Ramos (cell line): ENCODE results near the gene SPPL3.

Experiments
- in situ Hi-C: fragments of 300-500 bp; cut with MboI; formaldehyde crosslinking; loops from one replicate; pipeline ENCODE4 v1.14.3; 2022; ENCODE audit warnings: low sequenced_read_pairs; ENCODE audit not compliant: unreplicated experiment

Gene SPPL3

GRCh38 chr12:120826335-120826734 lies 77.8 kb downstream of the SPPL3 start:
- in situ Hi-C loops = no loop called here

- in situ Hi-C loops = no loop called here
Measured at GRCh38 chr12:120825337-120825736, 78.8 kb downstream of the SPPL3 start.

GRCh38 chr12:120822832-120823503 lies 81.2 kb downstream of the SPPL3 start:
- in situ Hi-C loops = no loop called here

GRCh38 chr12:120821878-120822277 lies 82.3 kb downstream of the SPPL3 start:
- in situ Hi-C loops = no loop called here

- in situ Hi-C loops = no loop called here
Measured at GRCh38 chr12:120820884-120821510, 83.2 kb downstream of the SPPL3 start.

- in situ Hi-C loops = no loop called here
Measured at GRCh38 chr12:120818416-120818815, 85.7 kb downstream of the SPPL3 start.

GRCh38 chr12:120817559-120818330 lies 86.4 kb downstream of the SPPL3 start:
- in situ Hi-C loops = no loop called here

- in situ Hi-C loops = no loop called here
Measured at GRCh38 chr12:120816363-120816762, 87.8 kb downstream of the SPPL3 start.

DNA sequence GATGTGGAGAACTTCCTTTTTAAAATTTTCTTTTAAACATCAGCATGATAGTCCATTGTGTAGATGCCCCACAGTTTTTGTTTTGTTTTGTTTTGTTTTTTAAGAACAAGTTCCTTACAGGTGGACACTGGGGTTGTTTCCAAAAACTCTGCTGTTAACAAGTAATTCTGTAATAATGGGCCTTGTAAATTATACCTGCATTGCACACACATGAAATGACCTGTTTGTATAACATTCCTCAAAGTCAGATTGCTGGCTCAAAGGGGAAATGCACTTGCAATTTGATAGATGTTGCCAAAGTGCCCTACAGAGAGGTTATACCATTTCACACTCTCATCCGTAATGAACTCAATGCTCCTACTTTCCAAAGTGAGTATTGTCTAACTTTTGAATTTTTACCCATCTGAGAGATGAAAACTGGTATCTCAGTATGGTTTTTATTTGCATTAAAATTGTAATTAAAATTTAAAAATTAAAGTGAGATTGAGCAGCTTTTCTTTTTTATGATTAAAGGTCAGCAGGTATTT lies 89.2 kb downstream of the SPPL3 start:
- in situ Hi-C loops = no loop called here

DNA sequence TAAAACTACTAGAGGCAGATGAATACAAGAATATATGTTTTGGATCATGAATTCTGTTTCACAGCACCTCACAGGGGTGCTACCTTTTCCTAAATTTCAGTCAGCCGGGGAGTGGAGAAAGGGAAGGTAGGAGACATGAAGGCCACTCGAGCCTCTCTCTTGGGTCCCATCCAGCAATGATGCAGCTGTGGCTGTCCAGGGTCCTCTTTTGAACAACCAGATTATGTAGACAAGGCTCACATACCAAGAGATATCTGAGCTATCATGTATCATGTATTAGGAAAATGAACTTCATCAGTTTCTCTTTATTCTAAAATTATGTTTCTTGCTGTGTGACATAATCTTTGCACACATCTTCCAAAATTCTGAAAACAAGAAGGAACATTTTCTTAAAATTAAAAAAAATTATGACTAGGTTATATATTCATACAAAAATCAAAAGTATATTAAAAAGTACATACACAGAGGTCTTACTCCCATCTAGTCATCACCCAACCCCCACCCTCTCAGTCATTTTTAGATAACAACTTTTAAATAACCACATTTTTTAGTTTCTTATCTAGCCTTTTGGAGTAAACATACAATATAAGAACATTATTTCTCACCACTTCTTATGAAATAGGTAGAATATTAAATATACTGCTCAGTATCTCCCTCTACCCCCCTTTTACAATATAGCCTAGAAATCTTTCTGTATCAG lies 89.8 kb downstream of the SPPL3 start:
- in situ Hi-C loops = no loop called here

DNA sequence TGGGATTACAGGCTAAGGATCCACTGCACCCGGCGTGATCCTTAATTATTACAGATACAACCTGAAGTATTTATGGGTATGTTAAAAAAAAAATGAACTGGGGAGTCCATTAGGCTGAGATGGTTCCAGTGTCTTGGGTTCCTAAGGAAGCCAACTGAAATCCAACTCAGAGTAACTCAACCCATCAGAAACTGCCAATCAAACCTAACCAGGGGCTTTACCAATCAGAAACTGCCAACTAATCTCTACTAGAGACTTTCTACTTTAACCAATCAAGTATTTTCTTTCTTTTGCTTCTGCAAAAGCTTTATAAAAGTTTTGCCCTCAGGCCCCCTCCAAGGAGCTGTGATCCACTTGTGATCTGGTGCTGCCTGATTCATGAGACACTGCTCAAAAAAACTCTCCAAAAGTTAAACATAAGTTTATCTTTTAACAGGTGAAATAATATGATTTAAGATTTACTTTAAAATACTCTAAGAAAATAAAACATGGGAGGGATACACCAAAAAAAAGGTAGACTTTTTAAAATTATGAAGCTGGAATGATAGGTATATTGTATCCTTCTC lies 90.5 kb downstream of the SPPL3 start:
- in situ Hi-C loops = no loop called here

DNA sequence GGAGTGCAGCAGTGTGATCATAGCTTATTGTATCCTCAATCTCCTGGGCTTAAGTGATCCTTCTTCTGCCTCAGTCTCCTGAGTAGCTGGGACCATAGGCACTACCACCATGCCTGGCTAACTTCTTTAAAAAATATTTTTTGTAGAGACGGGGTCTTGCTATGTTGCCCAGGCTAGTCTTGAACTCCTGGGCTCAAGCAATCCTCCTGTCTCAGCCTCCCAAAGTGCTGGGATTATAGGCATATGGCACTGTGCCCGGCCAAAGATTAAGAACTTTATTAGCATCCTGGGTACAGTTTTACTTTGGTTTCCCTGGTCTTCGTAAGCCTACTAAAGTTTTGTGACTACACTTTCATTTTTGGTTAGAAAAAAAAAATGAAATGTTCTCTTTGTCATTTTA lies 94.1 kb downstream of the SPPL3 start:
- in situ Hi-C loops = no loop called here

DNA sequence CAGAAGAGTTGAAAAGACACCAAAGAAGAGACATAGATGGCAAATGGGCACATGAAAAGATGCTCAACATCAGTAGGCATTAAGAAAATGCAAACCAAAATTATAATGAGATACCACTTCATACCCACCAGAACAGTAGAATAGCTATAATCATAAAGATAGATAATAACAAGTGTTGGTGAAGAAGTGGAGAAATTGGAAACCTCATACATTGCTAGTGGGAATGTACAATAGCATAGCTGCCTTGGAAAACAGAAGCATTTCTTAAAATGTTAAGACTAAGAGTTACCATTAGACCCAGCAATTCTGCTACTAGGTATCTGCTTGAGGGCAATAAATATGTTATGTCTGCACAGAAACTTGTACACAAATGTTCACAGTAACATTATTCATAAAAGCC lies 99.7 kb downstream of the SPPL3 start:
- in situ Hi-C loops = no loop called here

DNA sequence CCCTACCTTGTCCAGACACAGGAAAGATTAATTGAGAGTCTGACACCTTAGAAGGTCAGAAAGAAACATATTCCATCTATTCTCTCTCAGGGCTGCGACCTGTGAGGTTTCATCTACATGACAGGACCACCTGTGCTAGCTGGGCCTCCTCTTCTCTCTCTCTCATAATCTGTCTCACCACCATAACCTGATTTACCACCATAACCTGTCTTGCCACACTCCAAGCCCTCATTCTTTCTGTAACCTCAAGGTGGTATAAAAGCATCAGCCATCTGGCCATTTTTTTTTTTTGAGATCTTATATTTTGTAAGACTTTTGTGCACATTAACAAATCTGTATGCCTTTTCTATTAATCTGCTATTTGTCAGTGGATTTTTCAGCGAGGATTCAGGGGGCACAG lies 103.0 kb downstream of the SPPL3 start:
- in situ Hi-C loops = no loop called here

GRCh38 chr12:120800665-120801064 lies 103.5 kb downstream of the SPPL3 start:
- in situ Hi-C loops = no loop called here

GRCh38 chr12:120799243-120800045 lies 104.7 kb downstream of the SPPL3 start:
- in situ Hi-C loops = no loop called here

DNA sequence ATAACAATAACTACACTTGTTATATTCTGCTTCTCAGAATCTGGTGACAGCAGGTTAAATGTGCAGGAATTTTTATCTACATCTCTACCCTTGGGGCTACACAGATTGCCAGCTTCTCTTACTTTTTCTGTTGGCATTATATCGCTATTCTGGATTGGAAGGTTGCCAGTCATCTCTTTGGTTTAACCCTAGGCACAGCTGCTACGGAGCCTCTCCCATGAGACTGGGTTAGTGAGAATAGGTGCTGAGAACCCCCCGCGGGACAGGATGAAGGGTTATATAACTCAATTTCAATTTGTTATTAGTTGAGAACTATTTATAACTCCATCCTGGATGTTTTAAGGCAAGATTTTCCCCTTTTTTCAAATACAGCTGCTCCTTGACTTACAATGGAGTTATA lies 105.5 kb downstream of the SPPL3 start:
- in situ Hi-C loops = no loop called here

DNA sequence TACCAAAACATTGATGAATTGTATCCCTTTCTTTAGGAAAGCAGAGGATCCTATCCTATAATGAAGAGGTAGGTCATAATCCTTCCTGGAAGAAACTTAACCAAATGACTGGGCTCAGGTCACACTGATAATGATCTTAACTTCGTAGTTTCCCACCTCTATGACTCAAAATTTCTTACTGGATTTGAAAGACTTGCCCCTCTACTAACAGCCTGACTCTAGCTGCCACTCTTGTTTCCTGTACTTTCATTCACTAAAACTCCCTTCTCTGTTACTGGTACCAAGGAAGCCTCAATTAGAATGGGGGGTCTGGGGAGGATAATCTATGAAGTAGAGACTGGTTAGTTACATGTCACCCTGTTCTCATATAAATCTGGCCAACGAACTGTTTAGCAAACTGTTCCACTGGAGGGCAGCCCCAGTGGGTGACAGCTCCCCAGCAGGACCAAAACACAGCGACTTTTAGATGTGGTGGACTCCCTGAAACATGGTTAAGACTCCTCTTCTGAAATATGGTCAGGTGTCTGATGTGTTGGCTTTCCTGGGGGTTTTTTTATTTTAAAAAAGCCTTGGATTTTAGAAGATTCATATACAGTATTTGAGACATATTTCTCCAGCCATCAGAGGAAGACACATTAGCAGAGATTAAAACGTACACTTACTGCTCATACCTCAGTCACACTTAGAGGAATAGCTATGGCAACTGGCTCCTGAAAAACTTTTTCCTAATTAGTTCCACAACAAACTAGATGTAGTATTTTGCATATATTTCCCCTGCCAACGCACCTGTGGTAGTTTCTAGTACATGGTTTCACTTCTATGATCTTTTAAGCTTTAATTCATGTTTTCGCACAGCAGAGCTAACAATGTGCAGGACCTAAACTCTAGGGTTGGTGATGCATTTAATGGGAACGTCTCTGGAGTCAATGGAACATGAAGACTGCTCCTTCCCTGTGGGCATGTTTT lies 106.2 kb downstream of the SPPL3 start:
- in situ Hi-C loops = no loop called here
